ENCODE measurements around the gene APOM. TPM values are rescaled to one million over a fixed set of nuclear protein-coding genes. Genes with fewer than 3 reads are reported as not detected.

Gene APOM
- total RNA-seq: 1 to 10 TPM; 2.6 to 2.7 TPM

DNA sequence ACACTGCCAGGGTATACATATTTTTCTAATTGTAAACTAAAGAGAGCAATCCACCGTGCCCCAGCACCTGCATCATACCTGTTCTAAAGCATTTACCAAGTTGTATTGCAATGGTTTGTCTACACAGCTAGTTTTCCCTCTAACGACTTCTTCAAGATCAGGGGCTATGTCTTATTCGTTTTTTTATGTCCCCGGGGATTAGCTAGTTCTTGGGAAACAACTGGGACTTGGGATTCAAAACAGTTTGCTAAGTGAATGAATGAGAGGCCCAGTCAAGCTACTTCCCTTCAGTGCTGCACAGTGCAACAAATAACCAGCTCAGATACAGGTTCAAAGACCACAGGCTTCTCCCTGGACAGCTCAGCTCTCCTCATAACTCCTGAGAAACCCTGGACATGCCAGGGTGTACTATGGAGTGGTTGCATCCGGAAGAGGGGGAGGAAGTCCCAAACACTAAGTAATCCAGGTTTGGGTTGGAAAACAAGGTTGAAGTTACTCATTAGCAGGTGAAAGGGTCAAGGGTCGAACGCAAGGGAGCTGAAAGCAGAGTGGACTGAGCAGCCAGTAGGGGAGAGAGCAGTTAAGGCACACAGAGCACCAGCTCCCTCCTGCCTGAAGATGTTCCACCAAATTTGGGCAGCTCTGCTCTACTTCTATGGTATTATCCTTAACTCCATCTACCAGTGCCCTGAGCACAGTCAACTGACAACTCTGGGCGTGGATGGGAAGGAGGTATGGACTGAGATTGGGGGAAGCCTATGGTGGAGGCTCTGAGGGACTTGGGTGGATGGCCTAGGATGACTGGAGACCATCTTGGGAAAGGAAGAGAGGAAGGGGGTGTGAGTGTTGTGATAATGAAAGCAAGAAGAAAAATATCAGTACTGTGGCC, at the start of gene APOM:
TSS of gene APOM (plus strand) at position 546 of the 889 bp plus-strand sequence. CDS start at position 619, 73 bp downstream.
- Mint-ChIP-seq H3K36me3 (peaks cover 29 to 60% of the 10 kb centered on the region in 2 donors), H3K27ac (no peak within 1 kb of the TSS), H3K9me3 (no peaks in the 10 kb centered on the region)
- no peak for DNase-seq (ENCODE audit: low spot score in 2 of 2)
- no peak for ATAC-seq

DNA sequence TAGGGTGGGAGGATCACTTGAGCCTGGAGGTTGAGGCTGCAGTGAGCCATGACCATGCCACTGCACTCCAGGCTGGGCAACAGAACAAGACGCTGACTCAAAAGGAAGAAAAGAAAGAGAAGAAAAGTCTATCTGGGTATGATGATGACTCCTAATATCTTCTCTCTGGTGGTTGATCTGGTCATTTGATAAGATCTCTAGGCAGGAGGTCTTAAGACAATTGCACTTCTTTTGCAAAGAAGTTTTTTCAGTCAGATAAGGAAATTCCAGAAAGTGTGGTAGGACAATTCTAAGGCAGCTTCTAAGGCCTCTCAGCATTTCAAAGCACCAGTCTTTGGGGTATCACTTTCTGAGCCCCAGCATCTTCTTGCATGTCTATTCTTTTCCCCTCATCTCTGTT, 48.4 kb upstream of the APOM start:
- ATAC-seq (no peak), DNase-seq (ENCODE audit: low spot score in 2 of 2) (no peak)
- H3K27ac Mint-ChIP-seq: no peak overlapping the region
- H3K36me3 Mint-ChIP-seq: no peaks in the 10 kb centered on the region
- no peaks in the 10 kb centered on the region for H3K9me3 Mint-ChIP-seq

DNA sequence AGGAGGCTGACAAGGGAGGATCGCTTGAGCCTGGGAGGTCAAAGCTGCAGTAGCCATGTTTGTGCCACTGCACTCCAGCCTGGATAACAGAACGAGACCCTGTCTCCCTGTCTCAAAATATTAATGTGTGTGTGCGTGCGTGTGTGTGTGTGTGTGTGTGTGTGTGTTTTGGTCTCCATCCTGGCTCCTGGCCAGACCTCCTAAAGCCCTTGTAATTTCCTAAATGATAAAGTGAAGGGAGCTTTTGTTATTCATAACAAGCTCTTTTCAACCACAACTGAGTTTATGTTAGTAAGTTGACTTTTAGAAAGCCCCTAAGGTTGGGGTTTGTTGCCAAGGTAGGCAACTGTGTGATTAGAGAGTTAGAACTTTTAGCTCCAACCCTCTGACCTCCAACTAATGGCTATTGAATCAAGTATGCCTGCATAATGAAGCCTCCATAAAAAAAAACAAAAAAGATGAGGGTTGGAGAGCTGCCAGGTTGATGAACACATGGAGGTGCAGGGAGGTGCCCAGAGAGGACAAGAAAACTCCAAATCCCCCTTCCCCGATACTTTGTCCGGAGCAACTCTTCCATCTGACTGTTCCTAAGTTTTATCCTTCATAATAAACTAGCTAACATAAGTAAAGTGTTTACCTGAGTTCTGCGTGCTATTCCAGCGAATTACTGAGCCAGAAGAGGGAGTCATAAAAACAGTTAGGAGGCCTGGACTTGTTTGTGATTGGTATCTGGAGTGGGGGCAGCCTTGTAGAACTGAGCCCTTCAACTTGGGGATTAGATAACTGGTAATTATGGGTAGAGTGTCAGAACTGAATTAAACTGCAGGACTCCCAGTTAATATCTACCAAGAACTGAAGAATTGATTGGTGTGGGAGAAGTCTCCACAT, 45.9 kb upstream of the APOM start:
- no peak for DNase-seq (ENCODE audit: low spot score in 2 of 2)
- H3K27ac Mint-ChIP-seq: no peak overlapping the region
- no peaks in the 10 kb centered on the region for H3K36me3 Mint-ChIP-seq
- ATAC-seq: no peak
- H3K9me3 Mint-ChIP-seq: no peaks in the 10 kb centered on the region

DNA sequence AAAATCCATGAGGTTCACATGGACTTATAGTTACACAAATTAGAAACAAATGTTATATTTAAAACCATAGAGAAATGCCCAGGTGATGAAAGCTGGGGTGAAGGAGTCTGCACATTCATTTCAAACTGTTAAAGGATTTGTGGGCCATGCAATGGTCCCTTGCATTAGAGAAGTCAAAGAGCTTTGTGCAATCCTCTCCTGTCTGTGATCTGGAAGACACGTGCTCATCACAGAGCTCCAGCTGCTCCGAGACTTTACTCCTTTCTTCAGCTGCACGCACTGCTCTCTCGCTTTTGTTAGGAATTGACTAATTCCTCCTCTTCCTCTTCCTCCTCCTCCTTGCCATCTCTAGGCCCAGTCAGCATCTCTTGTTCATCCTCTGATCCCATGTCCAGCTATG, 44.7 kb upstream of the APOM start:
- no peak for ATAC-seq

DNA sequence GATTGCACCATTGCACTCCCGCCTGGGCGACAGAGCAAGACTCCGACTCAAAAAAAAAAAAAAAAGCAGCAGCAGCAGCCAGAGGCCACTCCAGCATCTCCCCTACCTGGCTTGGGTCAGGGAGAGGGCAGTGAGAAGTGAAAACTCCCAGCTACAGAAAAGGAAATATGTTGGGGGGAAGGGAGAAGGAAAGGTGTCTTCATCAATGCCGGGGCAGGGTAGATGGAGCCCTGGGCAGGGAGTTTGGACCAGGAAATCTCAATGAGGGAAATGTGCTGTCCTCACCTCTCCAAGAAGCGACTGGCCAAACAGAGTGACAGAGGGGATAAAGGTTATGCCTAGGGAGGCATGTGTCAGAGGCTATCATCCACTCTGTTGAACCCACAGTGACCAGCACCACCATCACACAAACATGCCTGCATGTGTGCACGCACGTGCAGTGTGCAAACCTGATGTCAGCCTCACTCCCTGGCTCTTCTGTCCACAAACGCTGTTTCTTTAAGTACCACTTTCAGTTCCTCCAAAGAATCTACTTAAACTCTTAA, 41.5 kb upstream of the APOM start:
- DNase-seq (ENCODE audit: low spot score in 2 of 2): no peak
- Mint-ChIP-seq H3K9me3 (no peaks in the 10 kb centered on the region), H3K27ac (peak overlapping the region in 1 of 2 donors; percentile 15), H3K36me3 (peaks cover 0 to 11% of the 10 kb centered on the region in 2 donors)
- ATAC-seq: no peak

More for the DNA sequence above, 44.7 kb upstream of the APOM start:
- no peak for DNase-seq (ENCODE audit: low spot score in 2 of 2)
- no peak overlapping the region for H3K27ac Mint-ChIP-seq
- H3K36me3 Mint-ChIP-seq: no peaks in the 10 kb centered on the region
- H3K9me3 Mint-ChIP-seq: no peaks in the 10 kb centered on the region

DNA sequence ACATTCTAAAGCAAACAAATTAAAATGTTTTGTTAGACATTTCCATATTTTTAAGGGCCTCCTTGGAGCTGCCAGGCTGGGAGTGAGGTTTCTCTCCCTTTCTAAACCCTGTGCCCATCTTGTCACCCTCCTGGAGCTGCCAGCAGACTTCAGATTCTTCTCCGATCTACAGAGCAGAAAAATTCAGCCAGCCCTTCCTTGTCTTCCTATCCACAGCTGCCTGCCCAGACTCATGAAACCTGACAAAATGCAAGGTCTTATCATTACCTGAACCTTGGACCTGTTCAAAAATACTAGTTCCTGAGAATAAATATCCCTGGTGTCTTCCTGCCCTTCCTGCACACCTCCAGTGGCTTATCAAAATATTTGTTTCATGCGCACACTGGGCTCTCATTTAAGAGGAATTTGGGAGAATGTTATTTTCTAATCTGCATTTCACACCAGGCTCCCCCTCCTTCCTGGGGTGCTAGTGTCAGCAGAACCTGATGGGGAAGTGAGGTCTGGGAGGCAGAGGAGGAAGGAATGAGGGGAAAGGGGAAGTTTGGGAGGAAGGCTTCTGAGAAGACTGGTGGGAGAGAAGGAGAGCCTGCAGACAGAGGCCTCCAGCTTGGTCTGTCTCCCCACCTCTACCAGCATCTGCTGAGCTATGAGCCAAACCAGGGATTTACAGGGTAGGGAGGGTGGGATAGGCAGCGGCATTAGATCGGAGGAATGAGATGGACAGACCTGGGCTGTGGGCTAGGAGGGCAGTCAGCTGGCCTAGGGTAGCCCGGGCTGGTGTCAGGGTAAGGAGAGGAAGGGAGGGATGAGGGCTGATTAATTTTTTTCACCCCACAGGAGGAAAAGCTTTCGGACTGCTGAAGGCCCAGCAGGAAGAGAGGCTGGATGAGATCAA, 40.8 kb upstream of the APOM start, which contains the start of gene AIF1:
TSS of gene AIF1 (plus strand) at position 551 of the 895 bp plus-strand sequence. CDS start at position 647, 96 bp downstream.
- DNase-seq (ENCODE audit: low spot score in 2 of 2) (no peak), ATAC-seq (no peak)
- peak within 1 kb of the TSS; percentile 80 to 96 for H3K27ac Mint-ChIP-seq
- H3K9me3 Mint-ChIP-seq: no peaks in the 10 kb centered on the region
- peaks cover 0 to 11% of the 10 kb centered on the region in 2 donors for H3K36me3 Mint-ChIP-seq

DNA sequence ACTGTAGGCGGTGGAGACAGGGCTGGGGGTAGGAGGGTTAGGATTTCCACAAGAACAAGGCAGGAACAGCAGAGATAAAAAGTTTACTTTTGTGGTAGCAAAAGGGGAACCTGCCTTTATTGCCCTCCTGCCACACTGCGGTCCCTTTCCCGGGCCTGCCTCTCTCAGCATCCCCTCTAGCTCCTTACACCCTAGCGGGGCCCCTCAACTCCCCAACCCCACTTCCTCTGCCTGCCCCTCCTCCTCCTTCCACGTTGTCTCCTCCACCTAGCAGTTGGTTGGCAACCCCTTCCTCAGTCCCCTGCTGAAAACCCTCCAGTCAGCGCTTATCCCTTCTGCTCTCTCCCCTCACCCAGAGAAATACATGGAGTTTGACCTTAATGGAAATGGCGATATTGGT, 39.9 kb upstream of the APOM start:
- ATAC-seq: no peak
- peak overlapping the region; percentile 80 to 96 for H3K27ac Mint-ChIP-seq
- peaks cover 0 to 11% of the 10 kb centered on the region in 2 donors for H3K36me3 Mint-ChIP-seq
- H3K9me3 Mint-ChIP-seq: no peaks in the 10 kb centered on the region
- DNase-seq (ENCODE audit: low spot score in 2 of 2): peak in 1 of 2 donors; percentile 34

DNA sequence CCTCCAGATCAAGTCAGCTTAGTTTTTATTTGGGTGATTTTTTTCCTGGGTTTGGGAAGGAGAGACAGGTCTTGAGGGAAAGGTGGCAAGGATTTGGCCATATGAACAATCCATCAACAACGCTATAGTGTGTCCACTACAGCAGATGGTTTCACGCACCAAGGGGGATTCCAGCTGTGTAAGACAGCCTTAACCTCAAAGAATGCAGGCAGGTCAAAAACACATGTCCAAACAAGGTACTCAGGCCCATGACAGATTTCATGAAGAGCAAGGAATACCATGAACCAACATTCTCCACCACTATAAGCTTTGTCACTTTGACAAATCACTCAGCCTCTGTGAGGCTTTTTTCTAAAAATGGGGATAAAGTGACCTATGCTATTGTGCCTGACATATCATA, 38.7 kb upstream of the APOM start:
- ATAC-seq: no peak
- no peak for DNase-seq (ENCODE audit: low spot score in 2 of 2)
- Mint-ChIP-seq H3K36me3 (peaks cover 12 to 23% of the 10 kb centered on the region in 2 donors), H3K27ac (peak overlapping the region in 1 of 2 donors; percentile 80), H3K9me3 (no peaks in the 10 kb centered on the region)

DNA sequence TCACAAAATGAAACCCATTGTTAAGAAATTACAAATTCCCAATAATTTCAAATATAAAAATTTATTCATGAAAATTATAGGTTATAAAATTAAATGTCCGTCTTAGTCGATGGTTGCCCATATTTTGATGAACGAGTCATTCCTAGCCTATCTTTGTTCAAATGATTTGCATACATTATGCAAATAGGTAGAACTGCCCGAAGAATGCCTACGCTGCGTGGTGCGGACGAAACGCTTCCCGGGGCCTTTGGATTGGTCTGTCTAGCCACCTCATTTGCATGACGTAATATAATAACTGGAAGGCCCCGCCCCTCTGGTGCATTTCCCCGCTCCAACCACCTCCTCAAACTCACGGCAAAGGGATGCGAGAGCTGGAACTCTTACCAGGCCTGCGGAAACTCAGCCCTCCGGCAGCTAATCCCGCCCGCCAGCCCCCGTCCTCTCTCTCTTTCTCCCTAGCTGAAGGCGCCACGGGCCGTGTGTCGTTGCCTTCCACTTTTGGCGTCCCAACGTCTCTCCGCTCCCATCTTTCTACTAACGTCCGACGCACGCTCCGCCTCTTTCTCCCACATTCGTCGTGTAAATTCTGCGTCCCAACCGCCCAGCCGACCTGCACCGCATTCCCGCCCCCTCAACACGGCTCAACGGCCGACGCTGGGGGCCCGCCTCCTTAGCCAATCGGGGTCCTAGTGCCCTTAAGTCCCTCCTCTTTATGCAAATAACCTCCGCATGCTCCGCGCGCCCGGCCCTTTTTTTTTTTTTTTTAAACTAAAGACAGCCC, 35.7 kb upstream of the APOM start:
- peaks cover 33 to 42% of the 10 kb centered on the region in 2 donors for H3K36me3 Mint-ChIP-seq

DNA sequence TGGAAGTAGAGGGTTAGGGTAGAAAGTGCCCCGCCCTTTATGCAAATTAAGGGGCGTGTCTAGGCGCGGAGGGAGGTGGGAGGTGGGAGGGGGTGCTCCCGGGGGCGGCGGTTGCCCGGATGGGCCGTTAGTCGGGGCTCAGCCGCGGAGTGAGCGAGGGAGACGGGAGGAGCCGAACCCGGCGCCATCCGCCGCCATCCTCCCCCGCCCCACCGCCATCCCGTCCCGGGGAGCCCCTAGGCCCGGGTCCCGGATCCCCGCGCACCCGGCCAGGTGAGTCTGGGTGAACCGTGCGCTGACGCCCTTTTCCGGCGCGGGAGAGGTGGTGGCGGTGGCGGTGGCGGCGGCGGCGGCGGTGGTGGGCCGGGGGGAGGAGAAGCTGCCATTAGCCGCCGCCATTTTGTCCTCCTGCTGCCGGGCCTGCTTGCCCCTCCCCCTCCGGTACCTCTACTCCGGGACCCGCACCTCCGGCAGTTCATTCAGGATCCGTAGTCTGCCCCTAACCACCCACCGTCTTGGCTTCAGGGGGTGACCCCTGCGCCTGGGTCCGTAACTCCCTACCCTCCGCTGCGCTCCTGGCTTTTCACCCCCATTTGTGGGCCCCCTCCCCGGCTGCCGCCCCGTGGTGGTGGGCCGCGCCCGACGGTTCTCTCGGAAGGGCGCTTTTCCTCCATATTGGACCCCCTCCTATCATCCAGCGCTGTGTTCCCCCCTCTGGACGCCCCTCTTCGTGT, 34.9 kb upstream of the APOM start, which contains the start of gene PRRC2A:
TSS of gene PRRC2A (plus strand) at position 130 of the 734 bp plus-strand sequence. CDS start 2,075 bp downstream, outside the sequence.
- Mint-ChIP-seq H3K9me3 (no peaks in the 10 kb centered on the region), H3K27ac (peak within 1 kb of the TSS; percentile 95 to 98), H3K36me3 (peaks cover 39 to 48% of the 10 kb centered on the region in 2 donors)
- DNase-seq (ENCODE audit: low spot score in 2 of 2) (peak in 1 of 2 donors; percentile 94), ATAC-seq (peak; percentile 34 to 39)

More for the DNA sequence above, 35.7 kb upstream of the APOM start:
- ATAC-seq (peak; percentile 84 to 87), DNase-seq (ENCODE audit: low spot score in 2 of 2) (peak; percentile 94 to 97)
- H3K9me3 Mint-ChIP-seq: no peaks in the 10 kb centered on the region
- H3K27ac Mint-ChIP-seq: peak overlapping the region; percentile 95 to 96

DNA sequence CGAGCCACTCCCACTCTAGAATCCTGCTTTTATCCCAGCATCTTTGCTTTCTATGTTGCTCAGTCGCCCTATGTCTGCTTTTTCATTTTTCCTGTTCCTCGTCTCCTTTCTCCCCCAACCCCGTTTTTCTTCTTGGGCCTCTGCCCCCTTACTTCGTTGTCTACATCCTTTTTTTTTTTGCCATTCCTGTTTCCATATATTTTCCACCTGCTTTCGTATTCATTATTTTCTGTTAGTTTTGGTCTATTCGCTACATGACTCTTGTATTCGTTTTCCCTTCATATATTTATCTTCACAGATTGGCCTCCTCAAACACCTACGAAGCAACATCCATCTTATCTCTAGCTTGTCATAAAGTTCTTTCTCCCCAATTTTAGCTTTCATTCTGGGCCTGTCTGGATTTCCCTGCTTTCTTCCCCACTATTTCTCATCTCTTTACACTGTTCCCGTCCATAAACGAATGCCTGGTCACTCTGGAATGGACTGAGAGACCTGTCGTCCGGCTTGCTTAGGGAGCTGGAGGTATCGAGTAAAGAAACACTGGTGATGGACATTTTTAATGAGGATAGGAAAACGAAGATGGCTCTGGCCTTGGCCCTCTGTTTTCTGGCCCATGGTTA, 34.3 kb upstream of the APOM start:
- Mint-ChIP-seq H3K36me3 (peaks cover 46 to 50% of the 10 kb centered on the region in 2 donors), H3K9me3 (no peaks in the 10 kb centered on the region), H3K27ac (peak overlapping the region; percentile 95 to 98)
- ATAC-seq (no peak), DNase-seq (ENCODE audit: low spot score in 2 of 2) (no peak)

DNA sequence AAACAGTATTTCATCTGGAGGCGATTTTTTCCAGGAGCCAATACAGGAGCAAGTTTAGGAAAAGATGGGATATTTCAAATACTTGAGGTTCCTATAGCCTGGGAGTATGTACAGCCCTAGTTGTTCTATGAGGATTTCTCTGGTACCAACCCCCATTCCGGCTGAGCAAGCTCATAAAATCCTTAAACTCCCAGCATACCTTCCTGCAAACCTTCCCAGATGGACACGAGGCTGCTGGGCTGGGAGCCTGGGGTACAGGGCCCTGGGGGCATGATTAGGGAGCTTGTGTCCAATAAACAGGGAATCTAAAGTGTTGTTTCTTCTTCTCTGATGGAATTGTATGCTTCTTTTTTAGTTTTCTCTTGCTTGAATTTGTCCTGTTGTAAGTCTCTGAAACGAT, 33.7 kb upstream of the APOM start:
- peak overlapping the region; percentile 95 to 98 for H3K27ac Mint-ChIP-seq
- ATAC-seq: no peak
- H3K36me3 Mint-ChIP-seq: peaks cover 48 to 49% of the 10 kb centered on the region in 2 donors
- H3K9me3 Mint-ChIP-seq: no peaks in the 10 kb centered on the region
- DNase-seq (ENCODE audit: low spot score in 2 of 2): no peak

DNA sequence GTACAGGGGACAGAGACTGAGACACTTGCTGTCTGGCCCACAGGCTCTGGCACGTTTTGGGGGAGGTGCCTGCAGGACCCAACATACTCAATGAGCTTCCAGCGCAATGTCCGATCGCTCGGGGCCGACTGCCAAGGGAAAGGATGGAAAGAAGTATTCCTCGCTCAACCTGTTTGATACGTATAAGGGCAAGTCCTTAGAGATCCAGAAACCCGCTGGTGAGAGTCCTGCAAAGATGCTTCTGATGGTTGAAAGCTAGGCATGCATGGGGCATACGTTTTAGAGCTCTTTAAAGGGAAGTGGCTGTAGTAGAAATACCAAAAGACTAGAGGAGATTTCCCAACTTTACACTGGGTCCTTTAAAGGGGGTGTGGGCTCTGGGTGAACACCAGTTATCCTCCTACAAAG, 33.0 kb upstream of the APOM start:
- Mint-ChIP-seq H3K27ac (peak overlapping the region; percentile 95 to 98), H3K9me3 (no peaks in the 10 kb centered on the region), H3K36me3 (peaks cover 55 to 56% of the 10 kb centered on the region in 2 donors)
- DNase-seq (ENCODE audit: low spot score in 2 of 2): no peak
- no peak for ATAC-seq

DNA sequence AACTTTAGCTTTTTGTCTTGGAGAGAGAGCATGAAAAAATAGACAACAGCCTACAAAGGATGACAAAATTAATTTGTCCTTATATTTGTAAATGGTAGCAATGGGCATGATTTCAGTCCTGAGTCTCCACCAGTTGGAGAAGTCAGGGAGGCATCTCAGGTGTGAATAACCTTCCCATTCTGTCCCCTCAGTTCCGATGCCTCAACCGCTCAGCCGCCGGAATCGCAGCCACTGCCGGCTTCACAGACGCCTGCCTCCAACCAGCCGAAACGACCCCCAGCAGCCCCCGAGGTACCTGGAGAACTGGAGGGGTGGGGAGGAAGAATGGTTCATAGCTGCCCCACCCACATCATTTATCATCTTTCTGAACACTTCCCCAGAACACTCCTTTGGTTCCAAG, 31.6 kb upstream of the APOM start:
- Mint-ChIP-seq H3K9me3 (no peaks in the 10 kb centered on the region), H3K27ac (peak overlapping the region in 1 of 2 donors; percentile 75), H3K36me3 (peaks cover 57 to 58% of the 10 kb centered on the region in 2 donors)
- ATAC-seq (no peak), DNase-seq (ENCODE audit: low spot score in 2 of 2) (no peak)
